Esophagus muscularis mucosa (tissue), 3 donors: ENCODE measurements around the gene ZFYVE28.

Source experiments
- POLR2AphosphoS5 ChIP-seq, 2 donors: sonication (generic); formaldehyde crosslinking; IDR thresholded peaks; one replicate each; pipeline ENCODE4 v1.6.1; 2017; ENCODE audit warnings: antibody characterized with exemption in 2 of 2
- TF ChIP-seq, protein P1 (sequence below), 3 experiments: fragments of 200-600 bp in 2 of 3; fragments of 450-650 bp in 1 of 3; sonication (generic) in 2 of 3; IDR thresholded peaks; one replicate each; pipeline ENCODE4 v1.5.1; 2017 to 2019; ENCODE audit warnings: antibody characterized with exemption in 3 of 3, mild to moderate bottlenecking in 2 of 3, moderate library complexity in 1 of 3

DNA sequence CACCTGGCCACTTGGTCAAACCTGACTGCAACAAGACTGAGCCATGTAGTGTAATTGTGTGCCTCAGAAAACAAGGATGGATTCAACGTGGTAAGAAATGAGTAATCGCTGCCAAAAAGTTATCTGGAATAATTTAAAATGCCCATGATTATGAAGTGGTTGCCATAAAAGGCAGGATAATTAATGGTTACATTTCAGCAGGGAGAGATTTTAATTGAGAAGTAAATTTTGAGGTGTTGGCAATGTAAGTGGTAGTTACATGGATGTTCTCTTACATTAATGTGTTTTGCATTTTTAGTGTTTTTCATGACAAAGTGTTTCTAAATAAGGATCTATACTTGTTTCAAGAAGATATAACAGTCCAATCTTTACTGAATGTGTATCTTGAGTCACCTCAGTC lies 192.2 kb downstream of the ZFYVE28 start:
- TF ChIP-seq, protein P1, sequence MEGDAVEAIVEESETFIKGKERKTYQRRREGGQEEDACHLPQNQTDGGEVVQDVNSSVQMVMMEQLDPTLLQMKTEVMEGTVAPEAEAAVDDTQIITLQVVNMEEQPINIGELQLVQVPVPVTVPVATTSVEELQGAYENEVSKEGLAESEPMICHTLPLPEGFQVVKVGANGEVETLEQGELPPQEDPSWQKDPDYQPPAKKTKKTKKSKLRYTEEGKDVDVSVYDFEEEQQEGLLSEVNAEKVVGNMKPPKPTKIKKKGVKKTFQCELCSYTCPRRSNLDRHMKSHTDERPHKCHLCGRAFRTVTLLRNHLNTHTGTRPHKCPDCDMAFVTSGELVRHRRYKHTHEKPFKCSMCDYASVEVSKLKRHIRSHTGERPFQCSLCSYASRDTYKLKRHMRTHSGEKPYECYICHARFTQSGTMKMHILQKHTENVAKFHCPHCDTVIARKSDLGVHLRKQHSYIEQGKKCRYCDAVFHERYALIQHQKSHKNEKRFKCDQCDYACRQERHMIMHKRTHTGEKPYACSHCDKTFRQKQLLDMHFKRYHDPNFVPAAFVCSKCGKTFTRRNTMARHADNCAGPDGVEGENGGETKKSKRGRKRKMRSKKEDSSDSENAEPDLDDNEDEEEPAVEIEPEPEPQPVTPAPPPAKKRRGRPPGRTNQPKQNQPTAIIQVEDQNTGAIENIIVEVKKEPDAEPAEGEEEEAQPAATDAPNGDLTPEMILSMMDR (IDR thresholded peaks at IDR 0.05), result no peak
- no peak for TF ChIP-seq POLR2AphosphoS5 (IDR thresholded peaks at IDR 0.05)
